Measurements from ENCODE around the gene RFT1.

RFT1 gene

GRCh38 chr3:53040351-53040820 lies 89.8 kb downstream of the RFT1 start:
- peak overlapping the region; percentile 41 for H3K27ac ChIP-seq
- TF ChIP-seq CTCF (conservative IDR thresholded peaks at IDR 0.05) = no peak

GRCh38 chr3:53039376-53039752 lies 90.9 kb downstream of the RFT1 start:
- peak overlapping the region; percentile 41 for H3K27ac ChIP-seq
- no peak for TF ChIP-seq CTCF (conservative IDR thresholded peaks at IDR 0.05)

GRCh38 chr3:53038679-53039375 lies 91.4 kb downstream of the RFT1 start:
- TF ChIP-seq CTCF (conservative IDR thresholded peaks at IDR 0.05) = no peak

More at GRCh38 chr3:53038679-53039375, 91.4 kb downstream of the RFT1 start:
- H3K27ac ChIP-seq = peak overlapping the region; percentile 41; the same call in 1 of the 2 replicates

Measured in VCaP (cell line).